ENCODE measurements around the gene RGCC. TPM values are rescaled to one million over a fixed set of nuclear protein-coding genes. Genes with fewer than 3 reads are reported as not detected.

Gene RGCC
- polyA plus RNA-seq, 1 donor from 2014 or later = not detected

DNA sequence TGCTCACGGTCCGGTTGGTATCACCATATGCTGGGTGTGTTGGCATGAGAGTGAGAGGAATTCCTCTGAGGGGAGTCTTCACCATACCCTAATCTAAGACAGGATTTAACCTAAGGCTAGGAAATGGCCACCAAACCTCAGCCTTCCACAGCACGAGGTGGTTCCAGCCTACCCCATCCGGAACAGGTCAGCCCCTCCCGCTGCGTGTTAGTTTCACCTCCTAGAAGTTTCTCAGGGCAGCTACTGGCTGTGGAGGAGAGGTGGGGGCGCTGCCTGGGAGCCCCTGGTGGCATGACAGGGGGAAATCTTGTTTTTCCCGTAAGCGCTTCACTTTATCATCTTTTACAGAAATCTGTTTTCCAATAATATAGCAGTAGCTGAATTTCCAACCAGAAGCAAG lies 55.1 kb downstream of the RGCC start:
- no peaks in the 10 kb centered on the region for H3K27me3 ChIP-seq (ENCODE audit: insufficient read depth, low read depth, low read length)
- H3K27ac ChIP-seq (ENCODE audit: low read length) = no peak overlapping the region
- no peaks in the 10 kb centered on the region for H3K9me2 ChIP-seq (ENCODE audit: insufficient read depth, low read length)
- no peak overlapping the region for H3K4me2 ChIP-seq (ENCODE audit: low read length)
- H3K79me2 ChIP-seq (replicated peaks; ENCODE audit: insufficient read depth, low read length) = no peaks in the 10 kb centered on the region
- H3K9me3 ChIP-seq (ENCODE audit: low read length) = no peaks in the 10 kb centered on the region
- H4K20me1 ChIP-seq (ENCODE audit: insufficient read depth) = no peaks in the 10 kb centered on the region
- no peak for TF ChIP-seq SMC3 (conservative IDR thresholded peaks at IDR 0.05; ENCODE audit: poor library complexity)
- no peak for TF ChIP-seq EZH2 (IDR thresholded peaks at IDR 0.05; ENCODE audit: borderline replicate concordance, insufficient read depth, low read length, poor library complexity, severe bottlenecking)
- TF ChIP-seq CTCF (IDR thresholded peaks at IDR 0.05; ENCODE audit: poor library complexity, severe bottlenecking) = no peak
- TF ChIP-seq TAF1 (IDR thresholded peaks at IDR 0.05; ENCODE audit: low read depth) = no peak
- no peak for TF ChIP-seq POLR2AphosphoS5 (IDR thresholded peaks at IDR 0.05)
- TF ChIP-seq RAD21 (conservative IDR thresholded peaks at IDR 0.05) = no peak
- TF ChIP-seq MXI1 (conservative IDR thresholded peaks at IDR 0.05; ENCODE audit: poor library complexity, severe bottlenecking) = no peak
- TF ChIP-seq EP300 (conservative IDR thresholded peaks at IDR 0.05; ENCODE audit: poor library complexity, severe bottlenecking) = no peak
- TF ChIP-seq, protein P1, sequence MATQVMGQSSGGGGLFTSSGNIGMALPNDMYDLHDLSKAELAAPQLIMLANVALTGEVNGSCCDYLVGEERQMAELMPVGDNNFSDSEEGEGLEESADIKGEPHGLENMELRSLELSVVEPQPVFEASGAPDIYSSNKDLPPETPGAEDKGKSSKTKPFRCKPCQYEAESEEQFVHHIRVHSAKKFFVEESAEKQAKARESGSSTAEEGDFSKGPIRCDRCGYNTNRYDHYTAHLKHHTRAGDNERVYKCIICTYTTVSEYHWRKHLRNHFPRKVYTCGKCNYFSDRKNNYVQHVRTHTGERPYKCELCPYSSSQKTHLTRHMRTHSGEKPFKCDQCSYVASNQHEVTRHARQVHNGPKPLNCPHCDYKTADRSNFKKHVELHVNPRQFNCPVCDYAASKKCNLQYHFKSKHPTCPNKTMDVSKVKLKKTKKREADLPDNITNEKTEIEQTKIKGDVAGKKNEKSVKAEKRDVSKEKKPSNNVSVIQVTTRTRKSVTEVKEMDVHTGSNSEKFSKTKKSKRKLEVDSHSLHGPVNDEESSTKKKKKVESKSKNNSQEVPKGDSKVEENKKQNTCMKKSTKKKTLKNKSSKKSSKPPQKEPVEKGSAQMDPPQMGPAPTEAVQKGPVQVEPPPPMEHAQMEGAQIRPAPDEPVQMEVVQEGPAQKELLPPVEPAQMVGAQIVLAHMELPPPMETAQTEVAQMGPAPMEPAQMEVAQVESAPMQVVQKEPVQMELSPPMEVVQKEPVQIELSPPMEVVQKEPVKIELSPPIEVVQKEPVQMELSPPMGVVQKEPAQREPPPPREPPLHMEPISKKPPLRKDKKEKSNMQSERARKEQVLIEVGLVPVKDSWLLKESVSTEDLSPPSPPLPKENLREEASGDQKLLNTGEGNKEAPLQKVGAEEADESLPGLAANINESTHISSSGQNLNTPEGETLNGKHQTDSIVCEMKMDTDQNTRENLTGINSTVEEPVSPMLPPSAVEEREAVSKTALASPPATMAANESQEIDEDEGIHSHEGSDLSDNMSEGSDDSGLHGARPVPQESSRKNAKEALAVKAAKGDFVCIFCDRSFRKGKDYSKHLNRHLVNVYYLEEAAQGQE (IDR thresholded peaks at IDR 0.05; ENCODE audit: borderline replicate concordance) = no peak
- no peaks in the 10 kb centered on the region for H3F3A ChIP-seq (ENCODE audit: insufficient read depth, low read length, poor library complexity, severe bottlenecking)
- H2AFZ ChIP-seq (ENCODE audit: low read depth, low read length) = no peak overlapping the region
- no peak overlapping the region for H3K4me3 ChIP-seq (ENCODE audit: low read length)
- H3K9ac ChIP-seq (ENCODE audit: low read length) = no peak overlapping the region
- no peaks in the 10 kb centered on the region for H3K36me3 ChIP-seq (ENCODE audit: insufficient read depth, low read length)

- H4K20me1 ChIP-seq (ENCODE audit: insufficient read depth) = no peaks in the 10 kb centered on the region
- no peak overlapping the region for H3K27ac ChIP-seq (ENCODE audit: low read length)
- H3K9me3 ChIP-seq (ENCODE audit: low read length) = no peaks in the 10 kb centered on the region
- H3F3A ChIP-seq (ENCODE audit: insufficient read depth, low read length, poor library complexity, severe bottlenecking) = no peaks in the 10 kb centered on the region
- no peaks in the 10 kb centered on the region for H3K27me3 ChIP-seq (ENCODE audit: insufficient read depth, low read depth, low read length)
- H3K4me2 ChIP-seq (ENCODE audit: low read length) = no peak overlapping the region
- TF ChIP-seq CTCF (IDR thresholded peaks at IDR 0.05; ENCODE audit: poor library complexity, severe bottlenecking) (no peak), TAF1 (IDR thresholded peaks at IDR 0.05; ENCODE audit: low read depth) (no peak), MXI1 (conservative IDR thresholded peaks at IDR 0.05; ENCODE audit: poor library complexity, severe bottlenecking) (no peak), EZH2 (IDR thresholded peaks at IDR 0.05; ENCODE audit: borderline replicate concordance, insufficient read depth, low read length, poor library complexity, severe bottlenecking) (no peak), SMC3 (conservative IDR thresholded peaks at IDR 0.05; ENCODE audit: poor library complexity) (no peak), RAD21 (conservative IDR thresholded peaks at IDR 0.05) (no peak), POLR2AphosphoS5 (IDR thresholded peaks at IDR 0.05) (no peak), EP300 (conservative IDR thresholded peaks at IDR 0.05; ENCODE audit: poor library complexity, severe bottlenecking) (no peak)
- TF ChIP-seq, protein P1 (IDR thresholded peaks at IDR 0.05; ENCODE audit: borderline replicate concordance) = no peak
- no peak overlapping the region for H3K4me3 ChIP-seq (ENCODE audit: low read length)
- H3K9me2 ChIP-seq (ENCODE audit: insufficient read depth, low read length) = no peaks in the 10 kb centered on the region
- no peaks in the 10 kb centered on the region for H3K36me3 ChIP-seq (ENCODE audit: insufficient read depth, low read length)
- no peak overlapping the region for H2AFZ ChIP-seq (ENCODE audit: low read depth, low read length)
- H3K79me2 ChIP-seq (replicated peaks; ENCODE audit: insufficient read depth, low read length) = no peaks in the 10 kb centered on the region
- H3K9ac ChIP-seq (ENCODE audit: low read length) = no peak overlapping the region
Measured at GRCh38 chr13:41513600-41513999, 56.2 kb downstream of the RGCC start.
